ENCODE results near the gene RBM27.

- TF ChIP-seq FOXJ3 (CRISPR knock-in tag; IDR thresholded peaks at IDR 0.05) (no peak), NFIC (IDR thresholded peaks at IDR 0.05; ENCODE audit: borderline replicate concordance) (no peak), CTCF (IDR thresholded peaks at IDR 0.05) (no peak), POLR2AphosphoS5 (IDR thresholded peaks at IDR 0.05; ENCODE audit: low read depth, low read length) (no peak), RFX5 (IDR thresholded peaks at IDR 0.05; ENCODE audit: low read length) (no peak)
Observed at GRCh38 chr5:146221234-146221633, 17.8 kb downstream of the RBM27 start.
